GM12891 (cell line): Measurements from ENCODE around the gene TREX2.

Experiments used
- POLR2A ChIP-seq: IDR thresholded peaks from 2 replicates; pipeline ENCODE4 v1.6.1; 2011; ENCODE audit warnings: low read depth, low read length, control low read depth
- POLR2AphosphoS5 ChIP-seq: IDR thresholded peaks from 2 replicates; pipeline ENCODE4 v1.6.1; 2011; ENCODE audit warnings: low read depth, low read length, control low read depth
- TAF1 ChIP-seq: IDR thresholded peaks from 2 replicates; pipeline ENCODE4 v1.6.1; 2011; ENCODE audit warnings: low read depth, low read length, control low read depth

- TF ChIP-seq TAF1 (no peak), POLR2AphosphoS5 (no peak), POLR2A (no peak)
Observed at GRCh38 chrX:153455571-153455970, 9.7 kb upstream of the TREX2 start.
